HG03460 (cell line): ENCODE results near the gene ILF3.
A peak's percentile ranks its signal among the peaks of the same experiment; 100 is the strongest.

Experiments used
- ATAC-seq: cut with Tn5 transposase; IDR thresholded peaks from one replicate; pipeline ENCODE4 v1.9.1; 2021; ENCODE audit not compliant: unreplicated experiment

Gene ILF3

GRCh38 chr19:10653732-10654609 is at the start of gene ILF3:
Gene ILF3 (plus strand): TSS chr19:10654346. CDS start chr19:10670606, 16,260 bp downstream.
- peak; percentile 64 for ATAC-seq

- no peak for ATAC-seq
Observed at GRCh38 chr19:10604460-10604980, 49.6 kb upstream of the ILF3 start.

DNA sequence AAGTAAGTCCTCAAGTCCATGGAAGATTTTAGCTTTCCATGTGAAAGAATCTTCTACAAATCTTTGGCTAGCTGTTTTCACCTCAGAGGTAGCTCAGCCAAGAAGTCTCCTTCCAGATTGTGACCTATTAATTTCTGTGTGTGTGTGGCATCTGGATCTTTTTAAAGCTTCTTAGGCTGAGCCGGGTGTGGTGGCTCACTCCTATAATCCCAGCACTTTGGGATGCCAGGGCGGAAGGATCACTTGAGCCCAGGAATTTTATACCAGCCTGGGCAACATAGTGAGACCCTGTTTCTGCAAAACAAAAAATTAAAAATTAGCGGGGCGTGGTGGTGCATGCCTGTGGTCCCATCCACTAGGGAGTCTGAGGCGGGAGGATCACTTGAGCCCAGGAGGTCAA is 42.2 kb upstream of the ILF3 start:
- no peak for ATAC-seq

- no peak for ATAC-seq
Observed at GRCh38 chr19:10612499-10613119, 41.5 kb upstream of the ILF3 start.

DNA sequence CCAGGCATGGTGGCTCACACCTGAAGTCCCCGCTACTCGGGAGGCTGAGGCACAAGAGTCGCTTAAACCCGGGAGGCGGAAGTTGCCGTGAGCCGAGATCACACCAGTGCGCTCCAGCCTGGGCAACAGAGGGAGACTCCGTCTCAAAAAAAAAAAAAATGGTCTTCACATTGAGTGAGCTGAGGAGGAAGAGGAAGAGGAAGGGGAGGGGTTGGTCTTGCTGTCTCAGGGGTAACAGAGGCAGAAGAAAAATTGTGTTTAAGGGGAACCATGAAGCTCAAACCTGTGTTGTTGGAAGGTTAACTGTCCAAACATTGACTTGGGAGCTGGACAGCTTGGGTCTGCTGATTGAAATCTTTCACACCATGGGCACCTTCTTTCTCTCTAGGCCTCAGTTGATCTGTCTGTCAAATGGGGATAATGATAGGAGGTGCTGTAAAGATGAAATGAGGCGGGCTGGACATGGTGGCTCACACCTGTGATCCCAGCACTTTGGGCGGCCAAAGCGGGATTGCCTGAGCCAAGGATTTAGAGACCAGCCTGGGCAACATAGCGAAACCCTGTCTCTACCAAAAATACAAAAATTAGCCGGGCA is 38.6 kb upstream of the ILF3 start:
- no peak for ATAC-seq

- no peak for ATAC-seq
Observed at GRCh38 chr19:10617409-10618121, 36.6 kb upstream of the ILF3 start.

DNA sequence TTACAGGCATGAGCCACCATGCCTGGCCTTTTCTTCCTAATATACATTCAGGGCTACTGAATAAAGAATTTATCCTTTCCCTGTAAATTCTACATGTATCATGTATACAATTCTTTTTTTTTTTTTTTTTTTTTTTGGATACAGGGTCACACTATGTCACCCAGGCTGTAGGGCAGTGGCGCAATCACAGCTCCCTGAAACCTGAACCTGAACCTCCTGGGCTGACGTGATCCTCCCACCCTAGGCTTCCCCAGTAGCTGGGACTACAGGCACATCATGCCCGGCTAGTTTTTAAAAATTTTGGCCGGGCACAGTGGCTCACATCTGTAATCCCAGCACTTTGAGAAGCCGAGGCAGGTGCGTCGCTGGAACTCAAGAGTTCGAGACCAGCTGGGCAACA is 35.3 kb upstream of the ILF3 start:
- no peak for ATAC-seq

GRCh38 chr19:10620786-10621185 is 33.4 kb upstream of the ILF3 start:
- ATAC-seq = no peak

DNA sequence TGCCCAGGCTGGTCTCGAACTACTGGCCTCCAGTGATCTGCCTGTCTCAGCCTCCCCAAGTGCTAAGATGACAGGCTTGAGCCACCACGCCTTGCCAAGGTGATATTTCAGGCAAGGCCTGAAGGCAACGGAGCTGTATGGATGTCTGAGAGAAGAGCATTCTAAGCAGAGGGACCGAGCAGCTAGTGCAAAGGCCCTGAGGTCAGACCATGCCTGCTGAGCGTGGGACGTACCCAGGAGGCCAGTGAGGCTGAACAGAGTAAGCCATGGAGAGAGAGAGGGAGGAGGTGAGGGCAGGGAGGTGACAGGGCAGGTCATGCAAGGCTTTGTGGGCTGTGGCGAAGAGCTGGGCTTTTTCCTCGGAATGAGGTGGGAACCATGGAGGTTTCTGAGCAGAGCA is 32.2 kb upstream of the ILF3 start:
- no peak for ATAC-seq

GRCh38 chr19:10624585-10624984 is 29.6 kb upstream of the ILF3 start:
- ATAC-seq = no peak

GRCh38 chr19:10625003-10625761 is 29.0 kb upstream of the ILF3 start, which contains the start of gene SLC44A2:
Gene SLC44A2 (plus strand): TSS chr19:10625553. CDS start chr19:10625634, 81 bp downstream.
- ATAC-seq = no peak

- no peak for ATAC-seq
Observed at GRCh38 chr19:10625762-10626138, 28.4 kb upstream of the ILF3 start.

DNA sequence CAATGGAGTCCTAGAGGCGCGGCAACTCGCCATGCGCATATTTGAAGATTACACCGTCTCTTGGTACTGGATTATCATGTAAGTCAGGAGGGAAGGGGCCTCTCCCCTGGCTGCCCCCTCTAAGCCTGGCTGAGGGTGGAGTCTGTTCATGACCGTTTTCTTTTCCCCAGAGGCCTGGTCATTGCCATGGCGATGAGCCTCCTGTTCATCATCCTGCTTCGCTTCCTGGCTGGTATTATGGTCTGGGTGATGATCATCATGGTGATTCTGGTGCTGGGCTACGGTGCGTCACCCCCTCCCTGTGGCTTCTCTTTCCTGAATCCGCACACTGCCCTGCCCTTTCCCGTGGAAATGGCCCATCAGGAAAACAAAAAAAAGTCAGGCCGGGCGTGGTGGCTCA is 22.3 kb upstream of the ILF3 start:
- ATAC-seq = no peak

- ATAC-seq = no peak
Observed at GRCh38 chr19:10634430-10634829, 19.7 kb upstream of the ILF3 start.

DNA sequence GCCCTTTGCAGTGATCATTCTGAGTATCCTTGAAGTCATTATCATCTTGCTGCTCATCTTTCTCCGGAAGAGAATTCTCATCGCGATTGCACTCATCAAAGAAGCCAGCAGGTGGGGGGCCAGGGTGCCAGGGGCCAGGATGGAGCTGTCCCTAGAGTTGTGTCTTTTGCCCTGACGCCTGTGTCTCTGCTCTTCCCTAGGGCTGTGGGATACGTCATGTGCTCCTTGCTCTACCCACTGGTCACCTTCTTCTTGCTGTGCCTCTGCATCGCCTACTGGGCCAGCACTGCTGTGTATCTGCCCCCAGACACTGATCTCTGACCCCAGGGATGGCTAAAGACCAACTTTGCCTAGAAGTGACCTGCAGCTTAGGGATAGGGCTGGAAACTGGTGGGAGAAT is 19.2 kb upstream of the ILF3 start:
- no peak for ATAC-seq

GRCh38 chr19:10636304-10636972 is 17.7 kb upstream of the ILF3 start:
- no peak for ATAC-seq

DNA sequence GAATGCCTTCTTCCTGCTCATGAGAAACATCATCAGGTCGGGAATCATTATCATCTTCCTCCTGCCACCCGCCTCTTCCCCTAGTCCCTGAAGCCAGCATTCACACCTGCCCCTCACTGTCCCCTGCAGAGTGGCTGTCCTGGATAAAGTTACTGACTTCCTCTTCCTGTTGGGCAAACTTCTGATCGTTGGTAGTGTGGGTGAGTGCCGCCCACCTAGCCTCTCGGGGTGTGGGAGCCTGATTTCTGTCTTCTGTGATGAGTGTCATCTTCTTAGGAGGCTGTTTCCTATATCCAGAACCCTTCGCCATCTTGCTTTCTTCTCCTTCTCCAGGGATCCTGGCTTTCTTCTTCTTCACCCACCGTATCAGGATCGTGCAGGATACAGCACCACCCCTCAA is 16.3 kb upstream of the ILF3 start:
- no peak for ATAC-seq

GRCh38 chr19:10639836-10640235 is 14.3 kb upstream of the ILF3 start:
- no peak for ATAC-seq

DNA sequence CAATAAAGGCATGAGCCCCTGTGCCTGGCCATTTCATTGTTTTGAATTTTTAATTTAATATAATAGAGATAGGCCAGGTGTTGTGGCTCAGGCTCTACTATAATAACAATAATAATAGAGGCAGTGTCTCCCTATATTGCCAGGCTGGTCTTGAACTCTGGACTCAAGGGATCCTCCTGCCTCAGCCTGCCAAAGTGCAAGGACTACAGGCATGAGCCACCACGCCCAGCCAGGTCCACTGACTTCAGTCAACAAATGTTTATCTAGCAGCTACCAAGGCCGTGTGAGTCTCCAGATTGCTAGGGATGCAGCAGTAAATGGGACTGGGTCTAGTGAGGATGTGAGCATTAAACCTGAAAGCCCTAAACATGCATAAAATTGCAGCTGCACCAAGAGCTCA is 13.8 kb upstream of the ILF3 start:
- ATAC-seq = no peak

- no peak for ATAC-seq
Observed at GRCh38 chr19:10641248-10641647, 12.9 kb upstream of the ILF3 start.
